ENCODE measurements around the gene EIF4E. TPM values are rescaled to one million over a fixed set of nuclear protein-coding genes. Genes with fewer than 3 reads are reported as not detected.

EIF4E gene
- total and polyA plus RNA-seq, 7 donors: 37.1 to 94.7 (median 62.5) TPM

GRCh38 chr4:98946359-98946758, 17.4 kb upstream of the EIF4E start:
- WGBS, 3 donors: 80 to 85% (median 80%) methylated on average over 1 of the region's 1 CpG
- no peak overlapping the region for H3K4me3 ChIP-seq
- TF ChIP-seq CTCF (IDR thresholded peaks at IDR 0.05): no peak
- intact Hi-C loops (cut with DNase I): no loop called here
- ATAC-seq (no peak), DNase-seq (no peak)
- H3K27me3 ChIP-seq (ENCODE audit: insufficient read depth in 3 of 3, low read length in 2 of 3): no peaks in the 10 kb centered on the region
- H3K4me1 ChIP-seq: no peaks in the 10 kb centered on the region
- no peak overlapping the region for H3K27ac ChIP-seq
- H3K9me3 ChIP-seq: no peaks in the 10 kb centered on the region
- H3K36me3 ChIP-seq (ENCODE audit: insufficient read depth in 1 of 2, low read depth in 1 of 2): no peaks in the 10 kb centered on the region

- intact Hi-C loops (cut with DNase I): no loop called here
- 69 to 87% (median 75%) methylated on average over 2 of the region's 2 CpGs for WGBS, 3 donors
Measured at GRCh38 chr4:98945297-98945850, 16.4 kb upstream of the EIF4E start.

GRCh38 chr4:98939892-98940298, 11.0 kb upstream of the EIF4E start:
- Histone ChIP-seq H3K27me3 (ENCODE audit: insufficient read depth in 3 of 3, low read length in 2 of 3) (no peaks in the 10 kb centered on the region), H3K27ac (no peak overlapping the region), H3K4me3 (no peak overlapping the region), H3K9me3 (no peaks in the 10 kb centered on the region), H3K4me1 (no peaks in the 10 kb centered on the region), H3K36me3 (ENCODE audit: insufficient read depth in 1 of 2, low read depth in 1 of 2) (no peaks in the 10 kb centered on the region)
- DNase-seq: no peak
- TF ChIP-seq CTCF (IDR thresholded peaks at IDR 0.05): peak; percentile 68
- peak in 1 of 4 donors; percentile 68 for ATAC-seq
- WGBS, 3 donors: 44 to 46% (median 45%) methylated on average over 2 of the region's 2 CpGs
- intact Hi-C loops (cut with DNase I): loop anchor here in 1 of 2 donors (10.0 kb wide), 2 partner anchors 115 to 145 kb away; partner anchors contain the start of gene ADH5

More at GRCh38 chr4:98945297-98945850, 16.4 kb upstream of the EIF4E start:
- ATAC-seq: no peak
- TF ChIP-seq CTCF (IDR thresholded peaks at IDR 0.05): no peak
- DNase-seq: no peak
- no peaks in the 10 kb centered on the region for H3K9me3 ChIP-seq
- no peaks in the 10 kb centered on the region for H3K36me3 ChIP-seq (ENCODE audit: insufficient read depth in 1 of 2, low read depth in 1 of 2)
- H3K4me3 ChIP-seq: no peak overlapping the region
- no peaks in the 10 kb centered on the region for H3K4me1 ChIP-seq
- no peak overlapping the region for H3K27ac ChIP-seq
- H3K27me3 ChIP-seq (ENCODE audit: insufficient read depth in 3 of 3, low read length in 2 of 3): no peaks in the 10 kb centered on the region

GRCh38 chr4:98939438-98939837, 10.5 kb upstream of the EIF4E start:
- DNase-seq (no peak), ATAC-seq (no peak)
- Histone ChIP-seq H3K4me1 (no peaks in the 10 kb centered on the region), H3K36me3 (ENCODE audit: insufficient read depth in 1 of 2, low read depth in 1 of 2) (no peaks in the 10 kb centered on the region), H3K4me3 (no peak overlapping the region), H3K27me3 (ENCODE audit: insufficient read depth in 3 of 3, low read length in 2 of 3) (no peaks in the 10 kb centered on the region), H3K9me3 (no peaks in the 10 kb centered on the region), H3K27ac (no peak overlapping the region)
- 91 to 93% (median 91%) methylated on average over 1 of the region's 1 CpG for WGBS, 3 donors
- no peak for TF ChIP-seq CTCF (IDR thresholded peaks at IDR 0.05)
- intact Hi-C loops (cut with DNase I): loop anchor here in 1 of 2 donors (10.0 kb wide), 2 partner anchors 115 to 145 kb away; partner anchors contain the start of gene ADH5

Data from psoas muscle (tissue), 8 donors.